ENCODE results near the gene FGF12. TPM values are rescaled to one million over a fixed set of nuclear protein-coding genes. Genes with fewer than 3 reads are reported as not detected.

FGF12 gene
- total RNA-seq, 1 experiment from 2014 or later = 0.07 TPM

- TF ChIP-seq, protein P1, sequence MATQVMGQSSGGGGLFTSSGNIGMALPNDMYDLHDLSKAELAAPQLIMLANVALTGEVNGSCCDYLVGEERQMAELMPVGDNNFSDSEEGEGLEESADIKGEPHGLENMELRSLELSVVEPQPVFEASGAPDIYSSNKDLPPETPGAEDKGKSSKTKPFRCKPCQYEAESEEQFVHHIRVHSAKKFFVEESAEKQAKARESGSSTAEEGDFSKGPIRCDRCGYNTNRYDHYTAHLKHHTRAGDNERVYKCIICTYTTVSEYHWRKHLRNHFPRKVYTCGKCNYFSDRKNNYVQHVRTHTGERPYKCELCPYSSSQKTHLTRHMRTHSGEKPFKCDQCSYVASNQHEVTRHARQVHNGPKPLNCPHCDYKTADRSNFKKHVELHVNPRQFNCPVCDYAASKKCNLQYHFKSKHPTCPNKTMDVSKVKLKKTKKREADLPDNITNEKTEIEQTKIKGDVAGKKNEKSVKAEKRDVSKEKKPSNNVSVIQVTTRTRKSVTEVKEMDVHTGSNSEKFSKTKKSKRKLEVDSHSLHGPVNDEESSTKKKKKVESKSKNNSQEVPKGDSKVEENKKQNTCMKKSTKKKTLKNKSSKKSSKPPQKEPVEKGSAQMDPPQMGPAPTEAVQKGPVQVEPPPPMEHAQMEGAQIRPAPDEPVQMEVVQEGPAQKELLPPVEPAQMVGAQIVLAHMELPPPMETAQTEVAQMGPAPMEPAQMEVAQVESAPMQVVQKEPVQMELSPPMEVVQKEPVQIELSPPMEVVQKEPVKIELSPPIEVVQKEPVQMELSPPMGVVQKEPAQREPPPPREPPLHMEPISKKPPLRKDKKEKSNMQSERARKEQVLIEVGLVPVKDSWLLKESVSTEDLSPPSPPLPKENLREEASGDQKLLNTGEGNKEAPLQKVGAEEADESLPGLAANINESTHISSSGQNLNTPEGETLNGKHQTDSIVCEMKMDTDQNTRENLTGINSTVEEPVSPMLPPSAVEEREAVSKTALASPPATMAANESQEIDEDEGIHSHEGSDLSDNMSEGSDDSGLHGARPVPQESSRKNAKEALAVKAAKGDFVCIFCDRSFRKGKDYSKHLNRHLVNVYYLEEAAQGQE (IDR thresholded peaks at IDR 0.05; ENCODE audit: low read depth) = no peak
- Histone ChIP-seq H3K4me1 (ENCODE audit: control insufficient read depth in 1 of 2, insufficient read depth in 2 of 2, low read length in 2 of 2) (peaks cover 0 to 5% of the 10 kb centered on the region in 2 experiments; a peak in 1 of 4 replicates), H3K27ac (ENCODE audit: low read depth, low read length) (no peak overlapping the region), H4K20me1 (ENCODE audit: insufficient read depth) (no peaks in the 10 kb centered on the region), H2AFZ (ENCODE audit: low read depth, low read length, poor library complexity, severe bottlenecking) (no peak overlapping the region), H3K9ac (ENCODE audit: low read length) (no peak overlapping the region), H3K36me3 (ENCODE audit: control insufficient read depth in 1 of 2, insufficient read depth in 2 of 2, low read length in 2 of 2) (no peaks in the 10 kb centered on the region), H3K27me3 (ENCODE audit: insufficient read depth, low read length) (no peaks in the 10 kb centered on the region; the same call in 1 of the 2 replicates), H3K9me2 (ENCODE audit: insufficient read depth) (no peaks in the 10 kb centered on the region), H3K4me3 (replicated peaks in 1 of 2; ENCODE audit: low read depth in 1 of 2, low read length in 2 of 2) (no peak overlapping the region), H3K4me2 (ENCODE audit: low read length) (no peak overlapping the region), H3K9me3 (ENCODE audit: control insufficient read depth in 1 of 2, insufficient read depth in 1 of 2, low read depth in 1 of 2, low read length in 2 of 2) (no peaks in the 10 kb centered on the region), H3K79me2 (ENCODE audit: insufficient read depth, low read length) (no peaks in the 10 kb centered on the region)
- intact Hi-C loops (cut with micrococcal nuclease) = no loop called here
- RAD21 ChIA-PET (ENCODE audit: low non-redundant PET in 1 of 2, low total read pairs in 2 of 2, uncharacterized antibody in 2 of 2, unreplicated experiment in 2 of 2) = no interaction called here
- no peak for DNase-seq (ENCODE audit: low read depth, low spot score)
- POLR2A ChIA-PET = no interaction called here
- CTCF ChIA-PET = no interaction called here
- no TSS peak for BruUV-seq (replicated peaks)
- no peak for ATAC-seq
These were observed 520.1 kb downstream of the FGF12 start for GRCh38 chr3:192207239-192207638.

DNA sequence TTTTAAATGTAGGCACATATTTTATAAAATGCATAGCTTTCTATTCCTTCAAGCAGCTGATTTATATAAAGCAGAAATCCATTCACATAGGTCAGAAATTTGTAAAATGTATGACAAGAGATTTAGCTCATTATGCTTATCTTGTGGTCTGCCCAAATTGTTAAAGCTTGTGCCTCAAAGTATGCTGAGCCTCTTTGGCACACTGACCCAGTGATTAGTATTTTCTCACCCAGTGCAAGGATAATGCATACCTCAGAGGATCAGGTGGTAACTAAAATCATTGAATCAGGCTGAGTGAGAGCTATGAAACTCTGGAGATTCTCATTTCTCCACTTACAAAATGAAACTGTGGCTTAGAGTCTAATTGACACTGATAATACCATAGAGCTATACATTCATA lies 533.3 kb downstream of the FGF12 start:
- no peak overlapping the region for H2AFZ ChIP-seq (ENCODE audit: low read depth, low read length, poor library complexity, severe bottlenecking)
- ATAC-seq (no peak), DNase-seq (ENCODE audit: low read depth, low spot score) (no peak)
- no peaks in the 10 kb centered on the region for H3K4me1 ChIP-seq (ENCODE audit: control insufficient read depth in 1 of 2, insufficient read depth in 2 of 2, low read length in 2 of 2)
- no peaks in the 10 kb centered on the region for H3K9me2 ChIP-seq (ENCODE audit: insufficient read depth)
- no peak overlapping the region for H3K4me3 ChIP-seq (replicated peaks in 1 of 2; ENCODE audit: low read depth in 1 of 2, low read length in 2 of 2)
- no peaks in the 10 kb centered on the region for H4K20me1 ChIP-seq (ENCODE audit: insufficient read depth)
- H3K27ac ChIP-seq (ENCODE audit: low read depth, low read length) = no peak overlapping the region
- intact Hi-C loops (cut with micrococcal nuclease) = no loop called here
- ChIA-PET POLR2A (no interaction called here), CTCF (interaction anchor here (1.1 kb wide), 1 partner anchor 250 kb away, joined by 4 read pairs; no protein-coding TSS in a partner anchor), RAD21 (ENCODE audit: low non-redundant PET in 1 of 2, low total read pairs in 2 of 2, uncharacterized antibody in 2 of 2, unreplicated experiment in 2 of 2) (no interaction called here)
- H3K9ac ChIP-seq (ENCODE audit: low read length) = no peak overlapping the region
- H3K27me3 ChIP-seq (ENCODE audit: insufficient read depth, low read length) = no peaks in the 10 kb centered on the region
- no peaks in the 10 kb centered on the region for H3K9me3 ChIP-seq (ENCODE audit: control insufficient read depth in 1 of 2, insufficient read depth in 1 of 2, low read depth in 1 of 2, low read length in 2 of 2)
- H3K79me2 ChIP-seq (ENCODE audit: insufficient read depth, low read length) = no peaks in the 10 kb centered on the region
- H3K4me2 ChIP-seq (ENCODE audit: low read length) = no peak overlapping the region
- H3K36me3 ChIP-seq (ENCODE audit: control insufficient read depth in 1 of 2, insufficient read depth in 2 of 2, low read length in 2 of 2) = no peaks in the 10 kb centered on the region
- no TSS peak for BruUV-seq (replicated peaks)
- TF ChIP-seq FOSL1 (IDR thresholded peaks at IDR 0.05; ENCODE audit: low read depth) (no peak), ZNF274 (IDR thresholded peaks at IDR 0.05; ENCODE audit: low read depth, low read length) (no peak), CBX3 (IDR thresholded peaks at IDR 0.05; ENCODE audit: low read depth) (no peak), POLR2A (IDR thresholded peaks at IDR 0.05; ENCODE audit: borderline replicate concordance, extremely low read depth, insufficient read depth, insufficient read length) (no peak), YY1 (IDR thresholded peaks at IDR 0.05; ENCODE audit: extremely low read depth, insufficient replicate concordance, low read depth, low read length) (no peak), ZFX (IDR thresholded peaks at IDR 0.05) (no peak), SIN3A (IDR thresholded peaks at IDR 0.05; ENCODE audit: low read depth) (no peak), TCF7L2 (IDR thresholded peaks at IDR 0.05; ENCODE audit: borderline replicate concordance, extremely low read depth, insufficient read depth, insufficient read length) (no peak), CEBPB (IDR thresholded peaks at IDR 0.05; ENCODE audit: low read depth) (no peak)
- TF ChIP-seq, protein P2, sequence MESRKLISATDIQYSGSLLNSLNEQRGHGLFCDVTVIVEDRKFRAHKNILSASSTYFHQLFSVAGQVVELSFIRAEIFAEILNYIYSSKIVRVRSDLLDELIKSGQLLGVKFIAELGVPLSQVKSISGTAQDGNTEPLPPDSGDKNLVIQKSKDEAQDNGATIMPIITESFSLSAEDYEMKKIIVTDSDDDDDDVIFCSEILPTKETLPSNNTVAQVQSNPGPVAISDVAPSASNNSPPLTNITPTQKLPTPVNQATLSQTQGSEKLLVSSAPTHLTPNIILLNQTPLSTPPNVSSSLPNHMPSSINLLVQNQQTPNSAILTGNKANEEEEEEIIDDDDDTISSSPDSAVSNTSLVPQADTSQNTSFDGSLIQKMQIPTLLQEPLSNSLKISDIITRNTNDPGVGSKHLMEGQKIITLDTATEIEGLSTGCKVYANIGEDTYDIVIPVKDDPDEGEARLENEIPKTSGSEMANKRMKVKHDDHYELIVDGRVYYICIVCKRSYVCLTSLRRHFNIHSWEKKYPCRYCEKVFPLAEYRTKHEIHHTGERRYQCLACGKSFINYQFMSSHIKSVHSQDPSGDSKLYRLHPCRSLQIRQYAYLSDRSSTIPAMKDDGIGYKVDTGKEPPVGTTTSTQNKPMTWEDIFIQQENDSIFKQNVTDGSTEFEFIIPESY (IDR thresholded peaks at IDR 0.05; ENCODE audit: extremely low read depth, insufficient replicate concordance, low read length) = no peak
- TF ChIP-seq, protein P1 (IDR thresholded peaks at IDR 0.05; ENCODE audit: low read depth) = no peak
